ENCODE data around the gene SAA1.
"Not testable (repeated sequence)": the region's sequence is repeated elsewhere in the genome, so short reads cannot be mapped to it uniquely, and the experiment has no call there.

SAA1 gene

DNA sequence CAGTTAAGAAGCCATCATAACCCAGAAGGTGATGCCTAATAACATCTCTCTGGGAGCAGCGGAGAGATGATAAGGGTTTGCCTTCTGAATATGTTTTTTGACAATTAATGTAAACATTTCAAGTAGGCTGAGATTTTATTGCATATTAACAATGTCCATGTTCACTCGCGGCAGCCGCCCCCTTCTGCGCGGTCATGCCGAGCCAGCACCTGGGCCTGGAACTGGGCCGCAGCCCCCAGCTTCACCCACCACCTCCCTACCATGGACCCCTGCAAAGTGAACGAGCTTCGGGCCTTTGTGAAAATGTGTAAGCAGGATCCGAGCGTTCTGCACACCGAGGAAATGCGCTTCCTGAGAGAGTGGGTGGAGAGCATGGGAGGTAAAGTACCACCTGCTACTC is 4.3 kb upstream of the SAA1 start:
- no peak for DNase-seq

DNA sequence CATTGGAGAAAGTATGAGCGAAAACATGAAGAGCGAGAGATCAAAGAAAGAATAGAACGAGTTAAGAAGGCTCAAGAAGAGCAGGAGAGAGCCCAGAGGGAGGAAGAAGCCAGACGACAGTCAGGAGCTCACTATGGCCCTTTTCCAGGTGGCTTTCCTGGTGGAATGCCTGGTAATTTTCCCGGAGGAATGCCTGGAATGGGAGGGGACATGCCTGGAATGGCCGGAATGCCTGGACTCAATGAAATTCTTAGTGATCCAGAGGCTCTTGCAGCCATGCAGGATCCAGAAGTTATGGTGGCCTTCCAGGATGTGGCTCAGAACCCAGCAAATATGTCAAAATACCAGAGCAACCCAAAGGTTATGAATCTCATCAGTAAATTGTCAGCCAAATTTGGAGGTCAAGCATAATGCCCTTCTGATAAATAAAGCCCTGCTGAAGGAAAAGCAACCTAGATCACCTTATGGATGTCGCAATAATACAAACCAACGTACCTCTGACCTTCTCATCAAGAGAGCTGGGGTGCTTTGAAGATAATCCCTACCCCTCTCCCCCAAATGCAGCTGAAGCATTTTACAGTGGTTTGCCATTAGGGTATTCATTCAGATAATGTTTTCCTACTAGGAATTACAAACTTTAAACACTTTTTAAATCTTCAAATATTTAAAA is 3.2 kb upstream of the SAA1 start:
- not testable (repeated sequence) for DNase-seq

DNA sequence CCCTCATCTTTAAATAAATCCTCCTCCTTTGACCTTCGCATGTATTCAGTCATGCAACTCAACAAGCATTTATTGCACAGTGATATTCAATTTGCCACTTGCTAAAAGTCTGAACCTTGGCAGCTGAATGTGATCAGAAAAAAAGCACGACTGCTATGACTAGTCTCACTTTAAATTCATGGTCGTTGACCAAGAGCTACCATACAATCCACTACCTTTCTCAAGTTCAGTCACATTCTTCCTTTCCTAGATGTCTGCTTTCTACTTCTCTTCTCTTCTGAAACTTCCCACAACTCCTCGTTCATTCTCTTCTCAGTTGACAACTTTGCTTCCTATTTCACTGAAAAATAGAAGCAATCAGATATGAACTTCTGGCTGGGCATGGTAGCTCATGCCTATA is 2.0 kb upstream of the SAA1 start:
- no peak for DNase-seq

GRCh38 chr11:18264677-18265555 is 1.1 kb upstream of the SAA1 start:
- no peak for DNase-seq

GRCh38 chr11:18267335-18268133 is 1.5 kb downstream of the SAA1 start:
- not testable (repeated sequence) for DNase-seq

DNA sequence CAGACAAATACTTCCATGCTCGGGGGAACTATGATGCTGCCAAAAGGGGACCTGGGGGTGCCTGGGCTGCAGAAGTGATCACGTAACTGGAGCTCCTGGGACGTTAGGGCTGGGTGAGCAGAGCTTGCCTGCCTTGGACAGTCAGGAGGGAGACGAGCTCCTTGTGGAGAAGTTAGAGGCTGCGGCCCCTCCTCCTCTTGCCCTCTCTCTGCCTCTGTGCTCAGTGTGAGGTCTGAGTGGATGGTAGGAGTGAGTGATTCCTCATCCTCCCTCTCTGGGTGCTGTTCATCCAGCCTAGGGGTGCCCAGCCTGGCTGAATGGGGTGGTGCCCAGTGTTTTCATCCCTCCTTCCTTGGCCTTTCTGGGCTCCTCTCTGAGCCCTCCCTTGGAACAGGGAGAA is 3.2 kb downstream of the SAA1 start:
- not testable (repeated sequence) for DNase-seq

GRCh38 chr11:18270102-18270501 is 4.0 kb downstream of the SAA1 start:
- no peak for DNase-seq

DNA sequence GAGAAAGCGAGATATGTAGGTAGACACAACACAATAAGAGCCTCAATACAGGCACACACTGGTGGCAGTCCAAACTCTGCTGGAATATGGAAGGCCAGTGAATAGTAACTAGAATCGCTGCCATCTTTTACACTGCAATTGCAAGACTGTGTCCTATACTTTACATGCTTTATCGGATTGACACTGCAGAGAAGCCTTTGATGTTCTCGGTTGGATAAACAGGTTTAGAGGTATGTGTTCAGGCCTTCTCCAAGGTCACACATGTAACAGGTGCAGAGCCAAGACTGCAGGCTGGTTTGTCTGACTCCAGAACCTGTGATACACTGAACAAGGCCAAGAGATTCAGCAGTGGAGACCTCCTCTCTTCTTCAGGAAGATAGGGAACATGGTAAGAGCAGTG is 5.1 kb downstream of the SAA1 start:
- no peak for DNase-seq

DNA sequence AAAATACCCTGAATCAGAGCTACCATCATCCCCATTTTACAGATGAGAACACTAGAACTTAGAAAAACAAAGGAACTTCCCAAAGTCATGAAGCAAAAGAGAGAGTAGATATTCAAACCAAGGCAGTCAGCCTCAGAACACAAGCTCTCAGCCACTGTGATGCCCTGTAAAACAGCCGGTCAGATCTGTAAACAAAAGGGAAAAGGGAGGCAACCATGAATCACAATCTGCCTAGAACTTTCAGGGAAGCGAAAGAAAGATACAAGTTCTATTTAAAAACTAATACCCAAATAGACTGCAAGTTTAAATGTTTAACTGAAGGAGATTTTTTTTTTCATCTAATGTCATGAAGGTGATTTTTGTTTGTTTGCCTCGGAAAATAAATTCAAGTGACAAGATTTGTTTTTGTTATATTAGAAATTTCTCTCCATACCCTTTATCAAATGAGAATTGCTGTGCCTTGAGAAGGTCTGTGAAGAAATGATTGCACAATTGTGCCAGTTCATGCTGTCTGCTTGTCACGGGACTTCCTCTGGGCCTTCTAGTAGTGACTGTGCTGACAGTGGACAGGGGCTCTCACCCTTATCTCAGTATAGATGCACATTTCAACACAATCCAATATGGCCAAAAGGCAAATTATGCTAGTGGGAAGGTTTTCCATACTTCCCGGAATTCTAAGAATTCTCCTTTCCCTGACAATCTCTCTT is 11.7 kb downstream of the SAA1 start:
- DNase-seq: no peak

GRCh38 chr11:18280438-18281045 is 14.5 kb downstream of the SAA1 start:
- no peak for DNase-seq

DNA sequence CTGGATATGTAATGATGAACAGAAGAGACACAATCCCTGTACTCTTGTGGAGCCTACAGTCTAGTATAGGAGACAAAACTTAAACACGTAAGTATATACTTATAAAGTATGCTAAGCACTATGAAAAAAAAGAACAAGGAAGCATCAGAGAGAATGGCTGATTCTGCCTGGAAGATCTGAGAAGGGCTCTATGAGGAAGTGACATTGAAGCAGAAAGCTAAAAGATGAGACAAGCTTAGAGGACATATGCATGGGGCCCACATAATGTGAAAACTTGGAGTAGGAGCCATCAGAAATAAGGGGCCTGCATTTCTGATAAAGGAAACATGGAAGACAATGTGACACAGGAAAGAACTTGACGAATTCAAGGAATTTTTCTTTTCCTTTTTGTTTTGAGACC is 16.6 kb downstream of the SAA1 start:
- no peak for DNase-seq

GRCh38 chr11:18285841-18286240 is 19.8 kb downstream of the SAA1 start:
- DNase-seq: no peak

GRCh38 chr11:18288911-18289310 is 22.8 kb downstream of the SAA1 start:
- no peak for DNase-seq

- DNase-seq: no peak
Observed at GRCh38 chr11:18294862-18295261, 28.8 kb downstream of the SAA1 start.

DNA sequence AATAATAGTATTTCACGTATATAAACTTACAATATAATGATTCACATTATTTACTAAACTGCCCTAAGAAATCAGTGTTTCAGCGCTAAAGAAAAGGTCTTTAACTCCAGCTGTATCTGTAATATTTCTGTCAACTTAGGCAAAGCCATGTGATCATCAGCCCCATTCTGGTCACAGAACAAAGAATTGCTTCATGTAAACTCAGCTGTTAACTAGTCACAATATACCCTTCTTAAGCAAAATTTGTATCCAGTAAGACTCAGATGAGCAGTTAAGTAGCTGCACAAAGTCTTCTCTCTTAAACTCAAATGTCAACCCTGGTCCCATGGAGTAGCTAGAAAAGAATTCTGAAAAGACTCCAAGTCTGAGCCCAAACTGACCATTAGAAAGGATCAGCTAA is 29.3 kb downstream of the SAA1 start:
- no peak for DNase-seq

- DNase-seq: no peak
Observed at GRCh38 chr11:18299721-18300120, 33.7 kb downstream of the SAA1 start.

- DNase-seq: no peak
Observed at GRCh38 chr11:18304745-18305144, 38.7 kb downstream of the SAA1 start.

GRCh38 chr11:18307461-18308139 is 41.5 kb downstream of the SAA1 start:
- DNase-seq: no peak

GRCh38 chr11:18308242-18308641 is 42.2 kb downstream of the SAA1 start:
- no peak for DNase-seq

DNA sequence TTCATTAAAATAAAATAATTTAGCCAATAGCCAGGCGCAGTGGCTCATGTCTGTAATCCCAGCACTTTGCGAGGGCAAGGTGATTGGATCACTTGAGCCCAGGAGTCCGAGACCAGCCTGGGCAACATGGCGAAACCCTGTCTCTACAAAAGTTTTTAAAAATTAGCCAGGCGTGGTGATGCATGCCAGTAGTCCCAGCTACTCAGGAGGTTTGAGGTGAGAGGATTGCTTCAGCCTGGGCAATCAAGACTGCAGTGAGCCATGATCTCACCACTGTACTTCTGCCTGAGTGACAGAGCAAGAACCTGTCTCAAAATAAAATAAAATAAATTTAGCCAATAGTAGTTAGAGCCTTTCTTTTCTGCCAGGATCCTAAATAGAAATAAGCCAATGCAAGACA is 43.6 kb downstream of the SAA1 start:
- DNase-seq: no peak

- no peak for DNase-seq
Observed at GRCh38 chr11:18310800-18311340, 44.8 kb downstream of the SAA1 start.

DNA sequence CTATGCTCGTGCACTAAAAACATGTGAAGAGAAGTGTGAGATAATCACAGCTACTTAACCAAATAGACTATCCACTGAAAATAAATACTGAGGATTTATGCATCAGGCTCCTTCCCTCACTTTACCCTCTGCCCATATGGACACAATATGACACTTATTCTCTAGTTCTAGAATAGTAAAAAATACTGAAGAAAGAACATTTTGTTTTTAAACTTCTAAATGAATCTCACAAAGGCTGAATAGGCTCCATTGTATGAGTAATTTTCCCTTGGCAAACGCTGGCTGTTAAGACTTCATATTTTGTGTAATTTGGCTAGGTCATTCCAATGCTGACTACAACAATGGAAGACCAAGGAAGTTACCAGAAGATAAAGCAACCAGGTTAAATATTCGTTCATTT is 45.9 kb downstream of the SAA1 start:
- no peak for DNase-seq

Data from stimulated activated naive CD4-positive, alpha-beta T cell treated with Interleukin-2 at 50 U/mL for 16 hours (primary cell).